BLaER1 (cell line): ENCODE results near the gene C7orf33.

Experiments used
- H3K27ac ChIP-seq: shearing (Covaris generic); formaldehyde crosslinking; 2 replicates; pipeline ENCODE4 v1.8.1; 2022
- H3K27me3 ChIP-seq: shearing (Covaris generic); formaldehyde crosslinking; 2 replicates; pipeline ENCODE4 v1.8.1; 2022
- H3K36me3 ChIP-seq: shearing (Covaris generic); formaldehyde crosslinking; 2 replicates; pipeline ENCODE4 v1.8.1; 2022
- H3K4me1 ChIP-seq: shearing (Covaris generic); formaldehyde crosslinking; 2 replicates; pipeline ENCODE4 v1.8.1; 2022
- H3K4me2 ChIP-seq: shearing (Covaris generic); formaldehyde crosslinking; 2 replicates; pipeline ENCODE4 v1.8.1; 2022
- H3K4me3 ChIP-seq: shearing (Covaris generic); formaldehyde crosslinking; 2 replicates; pipeline ENCODE4 v1.8.1; 2022
- H3K9ac ChIP-seq: shearing (Covaris generic); formaldehyde crosslinking; 2 replicates; pipeline ENCODE4 v1.8.1; 2022
- H3K9me3 ChIP-seq: shearing (Covaris generic); formaldehyde crosslinking; 2 replicates; pipeline ENCODE4 v1.8.1; 2022
- H4K20me1 ChIP-seq: shearing (Covaris generic); formaldehyde crosslinking; 2 replicates; pipeline ENCODE4 v1.8.1; 2022
- Cebpa-rat ChIP-seq: shearing (Covaris generic); IDR thresholded peaks from 2 replicates; pipeline ENCODE4 v1.8.1; 2022

Gene C7orf33

GRCh38 chr7:148623586-148624282 is 33.2 kb downstream of the C7orf33 start:
- H3K4me3 ChIP-seq = no peak overlapping the region
- H3K36me3 ChIP-seq = no peaks in the 10 kb centered on the region
- peak overlapping the region; percentile 64 for H3K4me2 ChIP-seq
- no peaks in the 10 kb centered on the region for H3K27me3 ChIP-seq
- no peak for TF ChIP-seq Cebpa-rat
- peaks cover 4% of the 10 kb centered on the region for H3K9me3 ChIP-seq
- no peaks in the 10 kb centered on the region for H4K20me1 ChIP-seq
- peaks cover 38% of the 10 kb centered on the region for H3K4me1 ChIP-seq
- H3K9ac ChIP-seq = no peak overlapping the region; the same call in 1 of the 2 replicates
- no peak overlapping the region for H3K27ac ChIP-seq

DNA sequence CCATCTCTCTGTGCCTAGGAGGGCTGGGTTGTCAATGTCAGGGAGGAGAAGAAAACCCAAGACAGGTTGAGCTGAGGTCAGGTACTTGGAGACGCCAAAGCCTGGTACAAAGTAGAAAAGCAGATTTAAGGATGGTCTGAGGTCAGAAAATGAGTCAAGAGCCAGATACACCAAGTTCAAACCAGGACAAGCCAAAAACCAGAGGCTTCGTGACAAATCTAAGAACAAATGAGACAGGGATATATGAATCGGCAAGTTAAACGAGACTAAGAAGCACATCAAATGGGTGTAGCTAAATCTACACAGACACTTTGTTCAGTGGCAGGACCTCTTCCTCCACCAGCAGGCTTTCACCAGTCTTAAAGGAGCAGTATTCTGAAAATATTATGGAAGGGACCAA is 34.2 kb downstream of the C7orf33 start:
- no peaks in the 10 kb centered on the region for H3K27me3 ChIP-seq
- no peak overlapping the region for H3K27ac ChIP-seq
- no peak overlapping the region for H3K4me3 ChIP-seq
- H3K4me2 ChIP-seq = no peak overlapping the region
- no peaks in the 10 kb centered on the region for H3K9me3 ChIP-seq
- no peak for TF ChIP-seq Cebpa-rat
- no peaks in the 10 kb centered on the region for H3K36me3 ChIP-seq
- H3K9ac ChIP-seq = no peak overlapping the region
- H3K4me1 ChIP-seq = peaks cover 39% of the 10 kb centered on the region
- no peaks in the 10 kb centered on the region for H4K20me1 ChIP-seq

DNA sequence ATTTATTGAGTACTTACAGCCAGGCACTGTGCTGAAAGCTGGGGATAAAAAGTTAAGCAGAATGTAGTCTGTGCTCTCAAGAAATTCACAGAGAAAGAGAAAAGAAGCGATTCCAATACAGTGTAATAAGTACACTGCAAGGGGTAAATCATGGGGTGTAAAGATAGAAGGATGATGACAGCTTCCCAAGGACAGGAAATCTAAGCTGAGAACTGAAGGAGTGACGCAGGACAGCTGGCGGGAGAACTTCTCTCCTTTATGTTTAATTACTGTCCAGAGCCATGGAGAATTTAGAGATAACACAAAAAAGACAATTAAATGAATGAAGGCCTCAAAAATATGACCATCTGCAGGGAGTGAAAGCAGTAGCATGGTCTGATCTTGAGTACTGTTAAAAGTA is 34.8 kb downstream of the C7orf33 start:
- no peaks in the 10 kb centered on the region for H3K36me3 ChIP-seq
- no peak overlapping the region for H3K4me3 ChIP-seq
- H3K4me1 ChIP-seq = peaks cover 39% of the 10 kb centered on the region
- H3K27ac ChIP-seq = no peak overlapping the region
- H3K9me3 ChIP-seq = no peaks in the 10 kb centered on the region
- TF ChIP-seq Cebpa-rat = no peak
- H3K27me3 ChIP-seq = no peaks in the 10 kb centered on the region
- H4K20me1 ChIP-seq = no peaks in the 10 kb centered on the region
- H3K9ac ChIP-seq = no peak overlapping the region
- H3K4me2 ChIP-seq = no peak overlapping the region

DNA sequence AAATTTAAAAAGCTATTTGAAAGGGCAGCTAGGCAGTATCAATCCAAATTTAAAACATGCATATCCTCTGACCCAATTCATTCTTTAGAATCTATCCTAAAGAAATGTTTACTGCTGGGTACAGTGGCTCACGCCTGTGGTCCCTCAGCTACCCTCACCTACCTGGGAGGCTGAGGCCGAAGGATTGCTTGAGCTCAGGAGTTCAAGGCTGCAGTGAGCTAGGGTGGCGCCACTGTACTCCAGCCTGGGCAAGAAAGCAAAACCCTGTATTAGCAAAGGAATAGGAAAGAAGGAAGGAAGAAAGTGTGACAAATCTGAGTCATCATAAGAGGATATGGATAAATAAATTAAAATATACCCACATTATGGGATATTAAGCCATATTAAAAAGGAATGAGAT is 36.3 kb downstream of the C7orf33 start:
- Histone ChIP-seq H3K4me1 (peaks cover 39% of the 10 kb centered on the region), H3K27ac (no peak overlapping the region), H3K4me3 (no peak overlapping the region), H4K20me1 (no peaks in the 10 kb centered on the region), H3K36me3 (no peaks in the 10 kb centered on the region), H3K9ac (no peak overlapping the region), H3K9me3 (no peaks in the 10 kb centered on the region), H3K4me2 (no peak overlapping the region), H3K27me3 (no peaks in the 10 kb centered on the region)
- TF ChIP-seq Cebpa-rat = no peak

DNA sequence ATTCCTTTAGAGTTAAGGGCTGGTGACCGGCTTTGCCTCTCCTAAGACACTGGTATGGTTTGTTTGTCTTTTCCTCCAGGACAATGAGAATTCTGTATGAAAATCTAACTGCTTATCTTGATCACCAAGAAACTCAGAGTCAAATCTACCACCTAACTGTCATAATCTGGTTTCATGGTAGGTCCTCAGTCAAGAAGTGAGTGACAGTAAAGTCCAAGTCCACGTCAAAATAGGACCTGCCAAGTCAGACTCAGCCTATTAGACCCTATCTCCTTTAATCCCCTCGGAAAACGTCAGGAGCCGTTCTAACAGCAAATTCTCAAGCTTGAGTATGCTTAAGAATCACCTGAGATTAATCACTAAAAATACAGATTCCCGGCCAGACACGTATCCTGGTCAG is 37.4 kb downstream of the C7orf33 start:
- no peak for TF ChIP-seq Cebpa-rat
- H3K9me3 ChIP-seq = no peaks in the 10 kb centered on the region
- 0 out of 2 replicates have a peak overlapping the region, but pooled peaks have one; percentile 6 for H3K4me2 ChIP-seq
- H3K27ac ChIP-seq = no peak overlapping the region
- H3K4me1 ChIP-seq = peaks cover 31% of the 10 kb centered on the region
- no peak overlapping the region for H3K9ac ChIP-seq
- no peaks in the 10 kb centered on the region for H3K27me3 ChIP-seq
- H3K4me3 ChIP-seq = no peak overlapping the region
- no peaks in the 10 kb centered on the region for H3K36me3 ChIP-seq
- H4K20me1 ChIP-seq = no peaks in the 10 kb centered on the region

DNA sequence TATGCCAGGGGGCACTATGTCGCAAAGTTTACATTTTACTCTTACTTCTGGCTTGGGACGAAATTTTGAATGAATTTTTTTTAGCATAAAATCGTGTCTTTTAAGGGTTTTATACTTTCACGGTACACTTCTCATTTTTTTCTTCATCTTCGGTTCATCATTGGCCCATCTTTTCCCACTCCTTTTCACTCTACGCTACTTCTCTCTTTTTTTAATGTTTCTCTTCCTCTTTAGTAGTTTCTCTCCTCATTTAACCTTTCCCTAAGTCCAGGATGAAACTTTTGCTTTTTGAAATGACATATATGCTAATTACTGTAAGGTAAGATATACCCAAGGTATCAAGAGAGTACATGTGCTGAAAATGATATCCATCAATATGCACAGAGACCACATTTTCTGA is 39.5 kb downstream of the C7orf33 start:
- Histone ChIP-seq H3K27ac (no peak overlapping the region), H3K4me1 (peaks cover 19% of the 10 kb centered on the region), H3K9ac (no peak overlapping the region), H3K27me3 (no peaks in the 10 kb centered on the region), H4K20me1 (no peaks in the 10 kb centered on the region), H3K36me3 (no peaks in the 10 kb centered on the region), H3K4me3 (no peak overlapping the region), H3K9me3 (no peaks in the 10 kb centered on the region), H3K4me2 (no peak overlapping the region)
- TF ChIP-seq Cebpa-rat = no peak

DNA sequence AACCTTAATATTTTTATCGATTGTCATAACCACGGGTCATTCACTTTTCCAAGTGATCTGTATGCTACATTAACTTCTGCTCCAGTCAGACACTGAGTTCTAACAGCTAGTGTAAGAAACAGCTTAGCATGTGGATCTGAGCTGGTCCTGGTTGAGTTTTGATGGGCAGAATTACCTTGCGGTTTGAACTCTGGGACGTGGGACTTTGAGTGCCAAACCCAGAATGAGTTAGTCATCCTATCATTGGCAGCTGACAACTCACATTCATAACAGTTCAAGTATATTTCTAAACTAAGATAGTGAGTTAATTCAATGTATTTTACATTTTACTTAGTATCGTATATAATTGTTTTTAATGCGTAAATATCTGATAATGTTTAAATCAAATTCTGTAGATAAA is 43.2 kb downstream of the C7orf33 start:
- H4K20me1 ChIP-seq = no peaks in the 10 kb centered on the region
- no peaks in the 10 kb centered on the region for H3K27me3 ChIP-seq
- no peaks in the 10 kb centered on the region for H3K9me3 ChIP-seq
- H3K4me2 ChIP-seq = peak overlapping the region; percentile 39; the same call in 1 of the 2 replicates
- no peak overlapping the region for H3K9ac ChIP-seq
- no peak for TF ChIP-seq Cebpa-rat
- H3K27ac ChIP-seq = no peak overlapping the region
- H3K36me3 ChIP-seq = no peaks in the 10 kb centered on the region
- H3K4me3 ChIP-seq = no peak overlapping the region
- peaks cover 9% of the 10 kb centered on the region for H3K4me1 ChIP-seq

- Histone ChIP-seq H3K36me3 (no peaks in the 10 kb centered on the region), H3K27ac (no peak overlapping the region), H3K4me2 (no peak overlapping the region), H3K9ac (no peak overlapping the region), H3K27me3 (no peaks in the 10 kb centered on the region), H3K9me3 (no peaks in the 10 kb centered on the region), H4K20me1 (no peaks in the 10 kb centered on the region), H3K4me1 (peaks cover 9% of the 10 kb centered on the region), H3K4me3 (no peak overlapping the region)
- TF ChIP-seq Cebpa-rat = no peak
Measured at GRCh38 chr7:148637094-148637493, 46.5 kb downstream of the C7orf33 start.

DNA sequence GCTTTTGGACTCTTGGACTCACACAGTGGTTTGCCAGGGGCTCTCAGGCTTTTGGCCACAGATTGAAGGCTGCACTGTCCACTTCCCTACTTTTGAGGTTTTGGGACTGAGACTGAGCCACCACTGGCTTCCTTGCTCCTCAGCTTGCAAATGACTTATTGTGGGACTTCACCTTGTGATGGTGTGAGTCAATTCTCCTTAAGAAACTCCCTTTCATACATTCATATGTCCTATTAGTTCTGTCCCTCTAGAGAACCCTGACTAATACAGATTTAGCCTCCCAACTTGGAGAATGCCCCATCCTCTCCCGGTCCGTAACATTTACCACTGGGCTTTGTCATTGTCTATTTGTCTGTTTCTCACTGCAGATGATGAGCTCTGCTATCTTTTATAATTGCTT is 55.3 kb downstream of the C7orf33 start:
- H3K4me2 ChIP-seq = no peak overlapping the region
- H3K9me3 ChIP-seq = no peaks in the 10 kb centered on the region
- H3K4me3 ChIP-seq = no peak overlapping the region
- H3K9ac ChIP-seq = no peak overlapping the region
- H4K20me1 ChIP-seq = no peaks in the 10 kb centered on the region
- H3K27me3 ChIP-seq = no peaks in the 10 kb centered on the region
- H3K27ac ChIP-seq = no peak overlapping the region
- H3K4me1 ChIP-seq = no peaks in the 10 kb centered on the region
- H3K36me3 ChIP-seq = no peaks in the 10 kb centered on the region
- no peak for TF ChIP-seq Cebpa-rat

DNA sequence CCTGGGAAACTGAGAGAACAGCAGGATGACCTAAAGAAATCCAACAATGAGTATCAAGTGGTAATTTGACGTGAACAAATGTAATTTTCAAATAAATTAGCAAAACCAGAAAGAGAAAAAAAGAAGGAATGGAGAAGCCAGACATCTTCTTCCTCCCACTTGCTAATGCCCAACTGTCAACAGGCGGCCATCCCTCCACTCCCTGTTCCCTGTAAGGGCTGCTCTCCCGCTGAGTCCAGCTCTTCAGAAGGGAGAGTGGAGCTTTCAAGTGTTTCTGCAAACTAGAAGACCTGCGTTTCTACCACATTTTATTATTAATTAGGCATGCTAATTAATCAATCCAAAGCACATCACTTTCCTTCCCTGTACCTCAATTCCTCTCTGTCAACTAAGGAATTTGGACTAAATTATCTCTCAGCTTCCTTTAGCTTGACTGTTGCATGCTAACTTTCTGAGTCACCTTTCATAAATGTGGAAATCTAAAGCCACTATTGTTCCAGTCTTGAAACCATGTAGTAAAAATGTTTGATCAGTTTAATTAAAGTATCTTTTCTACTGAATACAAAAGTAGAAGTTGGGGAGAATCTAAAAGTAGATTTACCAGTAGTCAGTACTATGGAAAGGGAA is 59.8 kb downstream of the C7orf33 start:
- H3K27ac ChIP-seq = no peak overlapping the region
- H4K20me1 ChIP-seq = no peaks in the 10 kb centered on the region
- no peaks in the 10 kb centered on the region for H3K4me1 ChIP-seq

More for the DNA sequence above, 59.8 kb downstream of the C7orf33 start:
- no peak overlapping the region for H3K9ac ChIP-seq
- no peaks in the 10 kb centered on the region for H3K27me3 ChIP-seq
- TF ChIP-seq Cebpa-rat = no peak
- H3K36me3 ChIP-seq = no peaks in the 10 kb centered on the region
- no peaks in the 10 kb centered on the region for H3K9me3 ChIP-seq
- H3K4me3 ChIP-seq = no peak overlapping the region
- H3K4me2 ChIP-seq = no peak overlapping the region
